Umbilical cord (tissue), 2 donors: ENCODE measurements around the gene FUT2. TPM values are rescaled to one million over a fixed set of nuclear protein-coding genes. Genes with fewer than 3 reads are reported as not detected.
"Not testable (repeated sequence)": the region's sequence is repeated elsewhere in the genome, so short reads cannot be mapped to it uniquely, and the experiment has no call there.

ENCODE experiments used
- DNase-seq: peaks from one replicate; pipeline ENCODE4 v3.0.0-alpha.2; 2015; ENCODE audit warnings: low spot score
- total RNA-seq: library from RNA; depleted of rRNA; stranded (reverse); fragments of >200 nt; gene quantifications from one replicate; pipeline ENCODE4 v1.2.3, GENCODE V29; 2014; ENCODE audit warnings: low replicate concordance; ENCODE audit not compliant: insufficient read depth

Gene FUT2
- total RNA-seq, 1 donor from 2014 or later: 0.72 TPM

DNA sequence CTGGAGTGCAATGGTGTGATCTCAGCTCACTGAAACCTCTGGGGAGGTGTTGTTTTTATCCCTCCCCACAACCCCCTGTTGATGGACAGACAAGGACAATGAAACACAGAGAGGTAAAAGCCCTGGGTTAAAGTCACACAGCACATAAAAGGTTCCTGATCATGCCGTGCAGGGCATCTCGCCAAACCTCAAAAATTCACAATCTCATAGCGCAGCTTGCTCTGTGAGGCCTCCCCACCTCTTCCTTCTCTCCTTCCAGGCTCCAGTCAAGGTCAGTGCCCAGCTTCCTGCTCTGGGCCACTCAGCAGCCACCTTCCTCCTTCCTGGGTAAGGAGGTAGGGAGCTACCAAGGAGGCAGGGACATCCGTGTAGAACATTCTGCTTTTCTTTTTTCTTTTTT lies 2.3 kb downstream of the FUT2 start:
- DNase-seq: peak; percentile 20

DNA sequence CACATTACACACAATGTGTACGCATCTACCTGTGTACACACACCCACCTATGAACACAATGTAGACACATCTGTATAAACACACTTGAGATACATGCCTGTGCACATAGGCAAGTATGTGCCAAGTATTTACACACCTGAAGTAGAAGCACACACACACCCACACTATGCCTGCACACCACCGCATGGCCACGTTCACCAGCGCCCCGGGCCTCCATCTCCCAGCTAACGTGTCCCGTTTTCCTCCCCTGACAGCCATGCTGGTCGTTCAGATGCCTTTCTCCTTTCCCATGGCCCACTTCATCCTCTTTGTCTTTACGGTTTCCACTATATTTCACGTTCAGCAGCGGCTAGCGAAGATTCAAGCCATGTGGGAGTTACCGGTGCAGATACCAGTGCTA lies 6.9 kb downstream of the FUT2 start:
- no peak for DNase-seq

- DNase-seq: no peak
These were observed 7.5 kb downstream of the FUT2 start for GRCh38 chr19:48703316-48703715.

DNA sequence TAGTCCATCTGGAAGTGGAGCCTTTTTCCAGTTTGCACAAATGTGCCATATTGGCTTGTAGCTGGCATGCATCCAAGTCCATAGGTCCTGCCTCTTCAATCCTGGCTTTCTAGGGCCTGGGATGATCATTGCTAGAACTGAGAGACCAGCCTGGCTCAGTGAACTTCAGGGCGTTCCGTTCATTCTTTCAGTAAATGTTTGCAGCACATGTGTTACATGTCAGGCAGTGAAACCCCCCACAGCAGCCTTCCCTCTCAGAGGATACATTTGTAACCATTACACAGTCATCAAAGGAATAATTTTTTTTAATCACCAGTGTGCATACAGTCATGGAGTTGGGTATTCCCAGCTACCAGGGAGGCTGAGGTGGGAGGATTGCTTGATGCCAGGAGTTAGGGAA lies 9.7 kb downstream of the FUT2 start:
- no peak for DNase-seq

GRCh38 chr19:48708471-48708870 lies 12.7 kb downstream of the FUT2 start:
- DNase-seq: no peak

- DNase-seq: no peak
These were observed 15.4 kb downstream of the FUT2 start for GRCh38 chr19:48711106-48711662.

GRCh38 chr19:48713041-48713863 lies 17.5 kb downstream of the FUT2 start:
- DNase-seq: no peak

DNA sequence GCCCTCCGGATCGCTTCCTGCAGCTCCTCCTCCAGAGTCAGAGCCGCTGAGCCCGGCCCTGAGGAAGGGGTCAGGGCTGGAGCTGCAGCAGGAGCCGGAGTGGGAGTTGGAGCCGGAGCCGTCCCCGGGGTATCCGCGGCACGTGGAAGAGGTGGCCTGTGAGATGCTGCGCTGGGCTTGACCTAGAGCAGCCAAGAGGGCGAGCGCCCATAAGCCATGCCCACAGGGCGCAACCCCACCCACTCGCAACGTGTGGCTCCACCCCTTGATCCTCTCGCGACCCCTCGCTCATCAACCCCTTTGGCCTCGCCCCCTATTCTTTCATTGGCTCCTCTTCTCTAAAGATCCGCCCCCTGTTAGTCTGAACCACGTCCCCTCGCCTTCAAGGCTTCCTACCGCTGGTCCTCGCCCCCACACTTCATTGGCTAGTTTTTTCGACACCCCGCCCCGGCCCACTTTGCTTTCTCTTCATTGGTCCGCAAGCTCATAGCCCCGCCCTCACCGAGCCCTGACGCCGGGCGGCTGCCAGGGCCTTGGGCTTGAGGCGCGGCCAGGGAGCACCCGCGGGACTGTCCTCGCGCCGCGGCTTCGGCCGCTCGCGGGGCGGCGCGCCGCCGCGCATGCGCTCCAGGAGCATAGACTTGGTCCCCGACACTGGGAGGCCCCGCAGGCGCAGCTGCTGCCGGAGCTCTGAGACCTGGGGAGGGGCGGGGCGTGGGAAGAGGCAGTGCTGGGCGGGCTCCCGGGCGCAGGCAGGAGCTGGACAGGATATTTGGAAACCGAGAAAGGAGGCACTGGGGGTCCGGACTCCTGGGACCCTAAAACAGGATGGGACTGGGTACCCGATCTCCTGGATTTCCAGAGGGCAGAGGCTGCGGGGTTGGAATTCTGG lies 18.3 kb downstream of the FUT2 start:
- peak; percentile 100 for DNase-seq

DNA sequence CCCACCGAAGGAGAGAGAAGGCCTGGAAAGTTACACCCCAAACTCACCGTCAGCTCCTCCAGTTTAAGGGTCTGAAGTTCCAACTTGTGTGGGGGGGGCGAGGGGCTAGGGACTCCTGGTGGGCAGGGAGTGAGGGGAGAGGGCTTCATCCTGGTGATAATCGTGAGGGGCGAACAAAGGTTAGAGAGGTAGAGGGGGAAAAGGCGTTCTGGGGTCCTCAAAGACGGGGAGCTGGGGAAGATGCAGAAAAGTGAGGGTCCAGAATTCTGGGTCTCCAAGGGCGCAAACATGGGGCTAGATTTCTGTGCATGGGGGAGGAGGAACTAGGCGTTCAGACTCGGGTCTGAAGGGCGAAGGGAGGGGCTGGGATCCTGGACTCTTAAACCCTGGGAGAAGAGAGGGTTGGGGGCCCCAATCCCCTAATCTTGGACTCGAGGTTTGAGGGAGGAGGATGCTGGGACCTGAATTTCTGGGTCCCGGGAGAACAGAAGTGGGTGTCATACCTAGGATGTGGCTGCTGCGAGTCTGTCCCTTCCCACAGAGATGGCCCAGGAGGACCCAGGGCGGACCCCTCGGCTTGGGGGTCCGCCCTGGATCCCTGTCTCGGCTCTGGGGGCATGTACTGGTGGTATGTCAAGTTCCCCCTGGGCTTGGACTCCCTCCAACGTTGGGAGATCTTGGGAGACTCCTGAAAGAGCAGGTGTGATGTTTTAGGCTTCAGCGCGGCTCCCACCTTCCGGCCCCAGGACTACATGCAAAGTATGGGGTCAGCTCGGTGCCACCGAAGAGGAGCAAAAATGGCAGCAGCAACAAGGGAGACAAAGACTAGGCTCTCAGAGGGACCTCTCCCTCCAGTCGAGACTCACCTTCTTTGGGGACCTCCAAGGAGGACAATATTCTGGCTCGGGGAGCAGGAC lies 19.2 kb downstream of the FUT2 start:
- DNase-seq: no peak

- peak; percentile 83 for DNase-seq
These were observed 20.0 kb downstream of the FUT2 start for GRCh38 chr19:48715681-48716171.

- DNase-seq: peak; percentile 94
These were observed 21.0 kb downstream of the FUT2 start for GRCh38 chr19:48716562-48717291.

DNA sequence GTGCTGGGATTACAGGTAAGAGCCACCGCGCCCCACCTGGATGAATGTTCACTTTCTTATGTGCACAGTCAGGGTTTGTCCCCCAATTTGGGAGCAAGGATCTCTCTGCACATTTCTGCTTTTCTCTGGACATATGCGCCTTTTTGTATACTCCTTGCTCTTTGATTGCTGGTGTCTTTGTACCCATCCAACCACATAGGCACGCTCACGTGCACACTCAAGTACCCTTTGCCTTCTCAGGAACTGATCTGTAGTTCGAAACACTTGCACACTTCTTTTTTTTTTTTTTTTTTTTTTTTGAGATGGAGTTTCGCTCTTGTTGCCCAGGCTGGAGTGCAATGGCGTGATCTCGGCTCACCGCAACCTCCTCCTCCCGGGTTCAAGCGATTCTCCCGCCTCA lies 22.3 kb downstream of the FUT2 start:
- DNase-seq: not testable (repeated sequence)

DNA sequence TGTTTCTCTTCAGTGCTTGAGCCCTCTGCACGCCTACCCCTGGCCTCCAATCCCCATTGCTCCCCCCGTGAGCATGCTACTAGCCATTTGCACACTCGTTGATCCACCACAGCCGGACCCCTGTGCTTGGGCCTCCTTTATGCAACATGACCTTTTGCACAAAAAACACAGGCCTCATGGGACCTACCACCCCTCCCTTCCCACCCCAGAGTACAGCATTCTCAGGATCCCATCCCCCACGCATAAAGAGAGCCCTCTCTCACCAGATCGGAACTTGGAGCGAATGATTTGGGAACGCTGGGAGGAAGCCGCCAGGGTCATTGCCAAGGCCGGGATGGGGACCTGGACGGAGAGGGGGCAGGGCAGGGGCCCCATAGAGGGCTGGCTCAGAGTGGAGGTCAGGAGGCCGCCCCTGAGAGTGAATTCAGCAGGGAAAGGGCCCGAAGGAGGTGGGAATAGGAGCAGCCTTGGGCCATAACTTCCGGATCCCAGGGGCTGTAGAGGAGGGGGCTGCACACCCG lies 23.0 kb downstream of the FUT2 start:
- DNase-seq: no peak

- DNase-seq: no peak
These were observed 23.7 kb downstream of the FUT2 start, which contains the start of gene MAMSTR for GRCh38 chr19:48719263-48720171. Gene MAMSTR (minus strand): TSS chr19:48719725. CDS start chr19:48719031, 694 bp downstream.

DNA sequence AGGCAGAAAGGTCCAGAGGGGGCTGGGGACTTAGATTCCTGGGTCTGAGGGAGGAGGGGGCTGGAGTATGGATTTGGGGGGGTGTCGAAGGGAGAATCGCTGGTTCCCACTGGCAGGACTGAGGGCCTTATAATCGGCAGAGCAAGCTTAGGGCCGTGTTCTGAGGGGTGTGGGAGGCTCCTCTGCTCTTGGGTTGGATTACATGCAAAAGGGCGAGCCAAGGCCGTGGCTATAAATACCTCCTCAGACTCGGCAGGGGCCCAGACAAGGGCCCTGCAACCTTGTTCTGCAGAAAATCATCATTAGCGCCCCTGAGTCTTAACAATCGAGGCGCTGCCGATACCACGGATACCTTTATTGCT lies 24.5 kb downstream of the FUT2 start:
- no peak for DNase-seq

- DNase-seq: peak; percentile 100
These were observed 25.0 kb downstream of the FUT2 start for GRCh38 chr19:48720613-48721296.

- DNase-seq: no peak
These were observed 26.5 kb downstream of the FUT2 start for GRCh38 chr19:48722196-48722708.
